Measurements from ENCODE around the gene COA6.

DNA sequence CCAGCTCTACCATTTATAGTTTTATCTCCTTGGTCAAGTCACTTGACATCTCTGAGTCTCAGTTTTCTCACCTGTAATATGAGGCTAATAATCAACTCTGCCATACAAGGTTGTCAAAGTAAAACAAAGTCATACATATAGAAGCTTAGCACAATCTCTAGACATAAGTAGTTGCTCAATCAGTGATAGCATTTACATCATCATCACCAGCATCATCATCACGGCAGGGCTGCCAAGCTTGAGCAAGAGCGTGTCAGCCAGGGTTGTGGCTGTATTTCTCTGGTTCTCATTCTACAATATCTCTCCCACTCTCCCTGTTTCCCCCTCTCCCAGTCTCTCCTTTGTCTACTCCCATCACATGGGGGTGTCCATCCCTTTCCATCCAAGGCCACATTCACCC, 41.7 kb upstream of the COA6 start:
- TF ChIP-seq, protein P1, sequence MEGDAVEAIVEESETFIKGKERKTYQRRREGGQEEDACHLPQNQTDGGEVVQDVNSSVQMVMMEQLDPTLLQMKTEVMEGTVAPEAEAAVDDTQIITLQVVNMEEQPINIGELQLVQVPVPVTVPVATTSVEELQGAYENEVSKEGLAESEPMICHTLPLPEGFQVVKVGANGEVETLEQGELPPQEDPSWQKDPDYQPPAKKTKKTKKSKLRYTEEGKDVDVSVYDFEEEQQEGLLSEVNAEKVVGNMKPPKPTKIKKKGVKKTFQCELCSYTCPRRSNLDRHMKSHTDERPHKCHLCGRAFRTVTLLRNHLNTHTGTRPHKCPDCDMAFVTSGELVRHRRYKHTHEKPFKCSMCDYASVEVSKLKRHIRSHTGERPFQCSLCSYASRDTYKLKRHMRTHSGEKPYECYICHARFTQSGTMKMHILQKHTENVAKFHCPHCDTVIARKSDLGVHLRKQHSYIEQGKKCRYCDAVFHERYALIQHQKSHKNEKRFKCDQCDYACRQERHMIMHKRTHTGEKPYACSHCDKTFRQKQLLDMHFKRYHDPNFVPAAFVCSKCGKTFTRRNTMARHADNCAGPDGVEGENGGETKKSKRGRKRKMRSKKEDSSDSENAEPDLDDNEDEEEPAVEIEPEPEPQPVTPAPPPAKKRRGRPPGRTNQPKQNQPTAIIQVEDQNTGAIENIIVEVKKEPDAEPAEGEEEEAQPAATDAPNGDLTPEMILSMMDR (IDR thresholded peaks at IDR 0.05; ENCODE audit: low read length): no peak
- TF ChIP-seq EZH2 (optimal IDR thresholded peaks at IDR 0.05; ENCODE audit: low read depth, low read length): no peak
